ENCODE data around the gene SERPINI1.

Gene SERPINI1

GRCh38 chr3:167851749-167852148, 116.2 kb downstream of the SERPINI1 start:
- Histone ChIP-seq H3K27ac (ENCODE audit: low read depth, low read length) (no peak overlapping the region), H3K9me3 (ENCODE audit: control insufficient read depth, insufficient read depth, low read depth, low read length) (no peaks in the 10 kb centered on the region), H3K27me3 (ENCODE audit: control insufficient read depth, insufficient read depth, low read length) (no peaks in the 10 kb centered on the region), H3K4me3 (ENCODE audit: low read depth, low read length) (no peak overlapping the region), H3K36me3 (ENCODE audit: control insufficient read depth, insufficient read depth, low read length) (no peaks in the 10 kb centered on the region), H3K9ac (ENCODE audit: low read length) (no peak overlapping the region), H3K4me1 (ENCODE audit: control insufficient read depth, insufficient read depth, low read length) (0 out of 2 replicates have a peak, but pooled peaks cover 3% of the 10 kb centered on the region)

DNA sequence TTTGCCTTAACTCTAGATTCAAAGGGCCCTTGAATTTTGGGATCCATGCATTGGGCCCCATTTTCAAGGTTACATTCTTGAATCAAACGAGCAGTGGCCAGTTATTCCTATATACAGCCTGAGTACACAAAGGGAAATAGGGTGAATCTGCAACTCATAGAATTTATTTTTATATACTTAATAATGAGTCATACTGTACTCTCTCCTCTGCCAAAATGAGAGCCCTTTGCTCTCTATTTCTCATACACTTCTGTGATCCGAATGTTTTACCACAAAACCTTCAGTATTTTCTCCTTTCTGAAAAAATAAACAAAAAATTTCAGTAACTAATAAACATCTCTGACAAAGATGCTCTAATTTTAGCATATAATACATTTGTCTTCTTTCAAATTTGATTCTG, 116.7 kb downstream of the SERPINI1 start:
- H3K9ac ChIP-seq (ENCODE audit: low read length), result no peak overlapping the region
- no peak overlapping the region for H3K27ac ChIP-seq (ENCODE audit: low read depth, low read length)
- no peak overlapping the region for H3K4me3 ChIP-seq (ENCODE audit: low read depth, low read length)
- no peaks in the 10 kb centered on the region for H3K36me3 ChIP-seq (ENCODE audit: control insufficient read depth, insufficient read depth, low read length)
- no peaks in the 10 kb centered on the region for H3K9me3 ChIP-seq (ENCODE audit: control insufficient read depth, insufficient read depth, low read depth, low read length)
- 0 out of 2 replicates have a peak, but pooled peaks cover 3% of the 10 kb centered on the region for H3K4me1 ChIP-seq (ENCODE audit: control insufficient read depth, insufficient read depth, low read length)
- H3K27me3 ChIP-seq (ENCODE audit: control insufficient read depth, insufficient read depth, low read length), result no peaks in the 10 kb centered on the region

DNA sequence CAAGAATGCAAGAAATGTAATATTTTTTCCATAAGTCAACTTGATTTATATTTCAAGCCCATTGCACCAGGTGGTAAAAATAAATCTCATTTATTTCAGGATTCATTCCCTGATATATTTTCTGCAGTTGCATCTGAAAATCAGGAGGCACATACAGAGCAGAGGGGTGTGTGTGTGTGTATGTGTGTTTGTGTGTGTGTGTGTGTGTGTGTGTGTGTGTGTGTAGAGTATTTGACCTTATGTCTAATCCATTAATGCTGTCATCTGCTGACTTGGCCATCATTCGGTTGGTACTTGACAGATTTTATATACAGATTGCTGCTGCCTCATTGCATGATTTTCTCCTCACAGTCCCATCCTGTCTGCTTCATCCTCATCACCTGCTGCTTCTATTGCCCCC, 118.5 kb downstream of the SERPINI1 start:
- Histone ChIP-seq H3K4me3 (ENCODE audit: low read depth, low read length) (no peak overlapping the region), H3K27ac (ENCODE audit: low read depth, low read length) (no peak overlapping the region), H3K4me1 (ENCODE audit: control insufficient read depth, insufficient read depth, low read length) (0 out of 2 replicates have a peak, but pooled peaks cover 3% of the 10 kb centered on the region), H3K9ac (ENCODE audit: low read length) (no peak overlapping the region), H3K27me3 (ENCODE audit: control insufficient read depth, insufficient read depth, low read length) (no peaks in the 10 kb centered on the region), H3K36me3 (ENCODE audit: control insufficient read depth, insufficient read depth, low read length) (no peaks in the 10 kb centered on the region), H3K9me3 (ENCODE audit: control insufficient read depth, insufficient read depth, low read depth, low read length) (no peaks in the 10 kb centered on the region)

- Histone ChIP-seq H3K4me3 (ENCODE audit: low read depth, low read length) (no peak overlapping the region), H3K27ac (ENCODE audit: low read depth, low read length) (no peak overlapping the region)
These were observed 119.3 kb downstream of the SERPINI1 start for GRCh38 chr3:167854846-167855245.

GRCh38 chr3:167855306-167855705, 119.8 kb downstream of the SERPINI1 start:
- no peak overlapping the region for H3K9ac ChIP-seq (ENCODE audit: low read length)
- H3K9me3 ChIP-seq (ENCODE audit: control insufficient read depth, insufficient read depth, low read depth, low read length), result no peaks in the 10 kb centered on the region
- H3K27me3 ChIP-seq (ENCODE audit: control insufficient read depth, insufficient read depth, low read length), result no peaks in the 10 kb centered on the region
- no peak overlapping the region for H3K4me3 ChIP-seq (ENCODE audit: low read depth, low read length)
- 0 out of 2 replicates have a peak, but pooled peaks cover 3% of the 10 kb centered on the region for H3K4me1 ChIP-seq (ENCODE audit: control insufficient read depth, insufficient read depth, low read length)
- no peaks in the 10 kb centered on the region for H3K36me3 ChIP-seq (ENCODE audit: control insufficient read depth, insufficient read depth, low read length)
- H3K27ac ChIP-seq (ENCODE audit: low read depth, low read length), result no peak overlapping the region

More at GRCh38 chr3:167854846-167855245, 119.3 kb downstream of the SERPINI1 start:
- H3K27me3 ChIP-seq (ENCODE audit: control insufficient read depth, insufficient read depth, low read length), result no peaks in the 10 kb centered on the region
- no peak overlapping the region for H3K9ac ChIP-seq (ENCODE audit: low read length)
- no peaks in the 10 kb centered on the region for H3K9me3 ChIP-seq (ENCODE audit: control insufficient read depth, insufficient read depth, low read depth, low read length)
- no peaks in the 10 kb centered on the region for H3K36me3 ChIP-seq (ENCODE audit: control insufficient read depth, insufficient read depth, low read length)
- H3K4me1 ChIP-seq (ENCODE audit: control insufficient read depth, insufficient read depth, low read length), result 0 out of 2 replicates have a peak, but pooled peaks cover 3% of the 10 kb centered on the region

DNA sequence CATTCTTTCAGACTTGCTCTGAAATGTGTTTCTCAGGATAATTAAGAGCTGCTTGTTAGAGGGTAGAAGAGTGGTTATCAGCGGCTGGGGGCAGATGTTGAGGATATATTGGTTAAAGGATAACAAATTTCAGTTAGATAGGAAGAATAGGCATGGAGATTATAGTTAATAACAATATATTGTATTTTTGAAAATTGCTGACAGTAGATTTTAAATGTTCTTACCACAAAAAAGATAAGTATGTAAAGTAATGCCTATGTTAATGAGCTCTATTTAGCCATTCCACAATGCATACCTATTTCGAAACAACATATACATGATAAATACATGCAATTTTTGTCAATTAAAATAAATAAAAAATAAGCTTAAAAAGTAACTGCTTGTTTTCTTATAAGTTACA, 123.3 kb downstream of the SERPINI1 start:
- H3K4me3 ChIP-seq (ENCODE audit: low read depth, low read length), result no peak overlapping the region
- H3K9me3 ChIP-seq (ENCODE audit: control insufficient read depth, insufficient read depth, low read depth, low read length), result no peaks in the 10 kb centered on the region
- no peaks in the 10 kb centered on the region for H3K27me3 ChIP-seq (ENCODE audit: control insufficient read depth, insufficient read depth, low read length)
- H3K4me1 ChIP-seq (ENCODE audit: control insufficient read depth, insufficient read depth, low read length), result 0 out of 2 replicates have a peak, but pooled peaks cover 3% of the 10 kb centered on the region
- H3K9ac ChIP-seq (ENCODE audit: low read length), result no peak overlapping the region
- H3K36me3 ChIP-seq (ENCODE audit: control insufficient read depth, insufficient read depth, low read length), result no peaks in the 10 kb centered on the region
- H3K27ac ChIP-seq (ENCODE audit: low read depth, low read length), result no peak overlapping the region

GRCh38 chr3:167859610-167860009, 124.1 kb downstream of the SERPINI1 start:
- H3K27ac ChIP-seq (ENCODE audit: low read depth, low read length), result no peak overlapping the region

DNA sequence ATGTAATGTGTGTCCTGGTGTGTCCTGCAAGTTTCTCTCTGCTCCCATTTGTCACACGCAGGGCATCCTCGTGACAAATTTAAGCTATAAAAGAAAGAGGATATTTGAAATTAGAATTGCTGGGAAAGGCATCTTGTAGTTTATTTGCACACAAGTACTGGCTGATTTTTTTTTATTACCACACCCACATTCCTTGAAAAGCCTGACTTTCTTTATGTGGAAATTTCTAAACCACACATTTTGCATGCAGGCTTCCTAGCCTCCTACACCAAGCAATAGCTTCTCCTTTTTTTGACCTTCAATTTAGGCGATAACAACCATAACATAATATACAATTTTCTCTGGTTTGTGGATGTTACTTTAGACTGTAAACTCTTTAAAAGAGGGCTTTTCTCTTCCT, 126.1 kb downstream of the SERPINI1 start:
- Histone ChIP-seq H3K9me3 (ENCODE audit: control insufficient read depth, insufficient read depth, low read depth, low read length) (no peaks in the 10 kb centered on the region), H3K27ac (ENCODE audit: low read depth, low read length) (no peak overlapping the region), H3K4me1 (ENCODE audit: control insufficient read depth, insufficient read depth, low read length) (no peaks in the 10 kb centered on the region), H3K36me3 (ENCODE audit: control insufficient read depth, insufficient read depth, low read length) (no peaks in the 10 kb centered on the region), H3K9ac (ENCODE audit: low read length) (no peak overlapping the region), H3K27me3 (ENCODE audit: control insufficient read depth, insufficient read depth, low read length) (no peaks in the 10 kb centered on the region), H3K4me3 (ENCODE audit: low read depth, low read length) (no peak overlapping the region)

More at GRCh38 chr3:167859610-167860009, 124.1 kb downstream of the SERPINI1 start:
- H3K36me3 ChIP-seq (ENCODE audit: control insufficient read depth, insufficient read depth, low read length), result no peaks in the 10 kb centered on the region
- no peaks in the 10 kb centered on the region for H3K27me3 ChIP-seq (ENCODE audit: control insufficient read depth, insufficient read depth, low read length)
- H3K9me3 ChIP-seq (ENCODE audit: control insufficient read depth, insufficient read depth, low read depth, low read length), result no peaks in the 10 kb centered on the region
- H3K9ac ChIP-seq (ENCODE audit: low read length), result no peak overlapping the region
- 0 out of 2 replicates have a peak, but pooled peaks cover 3% of the 10 kb centered on the region for H3K4me1 ChIP-seq (ENCODE audit: control insufficient read depth, insufficient read depth, low read length)
- no peak overlapping the region for H3K4me3 ChIP-seq (ENCODE audit: low read depth, low read length)

GRCh38 chr3:167862104-167862730, 126.7 kb downstream of the SERPINI1 start:
- H3K9me3 ChIP-seq (ENCODE audit: control insufficient read depth, insufficient read depth, low read depth, low read length), result no peaks in the 10 kb centered on the region
- no peak overlapping the region for H3K27ac ChIP-seq (ENCODE audit: low read depth, low read length)
- H3K27me3 ChIP-seq (ENCODE audit: control insufficient read depth, insufficient read depth, low read length), result no peaks in the 10 kb centered on the region
- no peak overlapping the region for H3K4me3 ChIP-seq (ENCODE audit: low read depth, low read length)
- no peaks in the 10 kb centered on the region for H3K4me1 ChIP-seq (ENCODE audit: control insufficient read depth, insufficient read depth, low read length)
- H3K9ac ChIP-seq (ENCODE audit: low read length), result no peak overlapping the region
- H3K36me3 ChIP-seq (ENCODE audit: control insufficient read depth, insufficient read depth, low read length), result no peaks in the 10 kb centered on the region

DNA sequence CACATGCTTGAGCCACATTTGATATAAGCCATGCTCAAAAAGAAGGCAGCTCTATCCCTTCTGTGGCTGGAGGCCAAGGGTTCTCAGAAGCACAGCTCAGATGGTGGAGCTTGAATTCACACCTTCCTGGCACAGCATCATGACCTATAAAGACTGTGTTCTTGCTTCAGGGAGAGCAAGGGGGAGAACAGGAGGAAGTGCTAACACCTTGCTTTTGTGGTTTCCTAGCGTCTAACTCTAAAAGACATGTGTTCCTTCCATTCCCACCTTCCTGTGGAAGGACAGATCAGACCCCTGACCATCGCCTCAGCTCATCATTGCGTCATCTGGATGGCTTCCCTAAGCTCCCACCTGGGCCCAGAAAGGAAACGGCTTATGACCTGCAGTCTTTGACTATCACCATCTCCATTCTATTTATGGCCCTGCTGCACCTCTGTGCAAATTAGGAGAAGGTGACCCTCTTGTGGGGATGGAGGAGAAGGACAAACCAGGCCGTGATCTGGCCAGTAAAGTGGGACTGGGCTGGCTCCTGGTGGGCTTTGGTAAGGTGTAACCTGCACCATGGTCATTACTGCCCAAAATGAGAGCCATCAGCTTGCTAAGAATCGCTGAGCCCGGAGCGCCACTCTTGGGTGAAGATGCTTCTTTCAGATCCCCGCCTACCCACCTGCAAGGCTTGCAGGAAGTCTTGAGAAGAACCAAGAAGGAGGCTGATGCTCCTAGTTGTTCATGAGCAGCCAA, 128.5 kb downstream of the SERPINI1 start:
- Histone ChIP-seq H3K36me3 (ENCODE audit: control insufficient read depth, insufficient read depth, low read length) (no peaks in the 10 kb centered on the region), H3K9ac (ENCODE audit: low read length) (no peak overlapping the region), H3K9me3 (ENCODE audit: control insufficient read depth, insufficient read depth, low read depth, low read length) (no peaks in the 10 kb centered on the region), H3K27me3 (ENCODE audit: control insufficient read depth, insufficient read depth, low read length) (no peaks in the 10 kb centered on the region), H3K27ac (ENCODE audit: low read depth, low read length) (no peak overlapping the region), H3K4me3 (ENCODE audit: low read depth, low read length) (no peak overlapping the region), H3K4me1 (ENCODE audit: control insufficient read depth, insufficient read depth, low read length) (no peaks in the 10 kb centered on the region)

GRCh38 chr3:167864552-167864874, 129.0 kb downstream of the SERPINI1 start:
- H3K4me3 ChIP-seq (ENCODE audit: low read depth, low read length), result no peak overlapping the region
- no peaks in the 10 kb centered on the region for H3K9me3 ChIP-seq (ENCODE audit: control insufficient read depth, insufficient read depth, low read depth, low read length)
- H3K27ac ChIP-seq (ENCODE audit: low read depth, low read length), result no peak overlapping the region
- no peaks in the 10 kb centered on the region for H3K27me3 ChIP-seq (ENCODE audit: control insufficient read depth, insufficient read depth, low read length)
- no peaks in the 10 kb centered on the region for H3K36me3 ChIP-seq (ENCODE audit: control insufficient read depth, insufficient read depth, low read length)
- no peak overlapping the region for H3K9ac ChIP-seq (ENCODE audit: low read length)
- no peaks in the 10 kb centered on the region for H3K4me1 ChIP-seq (ENCODE audit: control insufficient read depth, insufficient read depth, low read length)

Data from HUES6 (cell line).